GM18858 (cell line): ENCODE results near the gene GFM1.

Source experiments
- ATAC-seq: cut with Tn5 transposase; IDR thresholded peaks from one replicate; pipeline ENCODE4 v1.9.1; 2021; ENCODE audit not compliant: unreplicated experiment

Gene GFM1

GRCh38 chr3:158723991-158724390 is 79.7 kb downstream of the GFM1 start:
- ATAC-seq = no peak

- ATAC-seq = no peak
Measured at GRCh38 chr3:158725348-158726011, 81.2 kb downstream of the GFM1 start.

- ATAC-seq = peak; percentile 59
Measured at GRCh38 chr3:158727206-158728060, 83.1 kb downstream of the GFM1 start.

GRCh38 chr3:158728061-158728377 is 83.7 kb downstream of the GFM1 start:
- no peak for ATAC-seq

GRCh38 chr3:158728851-158729250 is 84.5 kb downstream of the GFM1 start:
- no peak for ATAC-seq

- ATAC-seq = no peak
Measured at GRCh38 chr3:158731486-158731885, 87.2 kb downstream of the GFM1 start.

GRCh38 chr3:158731938-158732855 is 87.9 kb downstream of the GFM1 start, which contains the start of gene RARRES1:
TSS of gene RARRES1 (minus strand) at chr3:158732457. CDS start at chr3:158732415, 42 bp downstream.
- peak; percentile 84 for ATAC-seq

GRCh38 chr3:158732856-158733200 is 88.5 kb downstream of the GFM1 start:
- ATAC-seq = no peak

GRCh38 chr3:158733656-158734055 is 89.3 kb downstream of the GFM1 start:
- no peak for ATAC-seq

GRCh38 chr3:158735296-158736033 is 91.1 kb downstream of the GFM1 start:
- ATAC-seq = no peak

- ATAC-seq = no peak
Measured at GRCh38 chr3:158737410-158737809, 93.1 kb downstream of the GFM1 start.

GRCh38 chr3:158737976-158738615 is 93.8 kb downstream of the GFM1 start:
- ATAC-seq = no peak

GRCh38 chr3:158738653-158739052 is 94.3 kb downstream of the GFM1 start:
- no peak for ATAC-seq

- no peak for ATAC-seq
Measured at GRCh38 chr3:158739078-158739477, 94.8 kb downstream of the GFM1 start.

- no peak for ATAC-seq
Measured at GRCh38 chr3:158739661-158740060, 95.3 kb downstream of the GFM1 start.
